OCI-LY7 (cell line): ENCODE measurements around the gene ADPRHL1. TPM values are rescaled to one million over a fixed set of nuclear protein-coding genes. Genes with fewer than 3 reads are reported as not detected.

Source experiments
- BruUV-seq: library from RNA; stranded (reverse); fragments of 400-500 nt; replicated peaks from 2 replicates; lab custom pipeline; 2021; lab: Mats Ljungman, UMichigan
- CTCF ChIA-PET: fragments of 300-600 bp; sonication (Branson Sonifier 250); formaldehyde crosslinking; loops from one replicate; lab custom pipeline; 2022; ENCODE audit warnings: antibody characterized with exemption; ENCODE audit not compliant: unreplicated experiment; lab: Charles Lee
- POLR2A ChIA-PET: fragments of 300-600 bp; sonication (Branson Sonifier 250); formaldehyde crosslinking; loops from one replicate; lab custom pipeline; 2022; ENCODE audit warnings: antibody characterized with exemption; lab: Charles Lee
- DNase-seq: peaks from one replicate; pipeline ENCODE4 v3.0.0-alpha.2; 2015; ENCODE audit warnings: low spot score
- H2AFZ ChIP-seq: fragments of 200-600 bp; sonication (generic), shearing (Covaris generic); 2 replicates; pipeline ENCODE4 v1.6.1; 2014; ENCODE audit warnings: mild to moderate bottlenecking, antibody characterized with exemption, low read length, moderate library complexity
- H3K27ac ChIP-seq: fragments of 200-600 bp; sonication (generic); 2 replicates; pipeline ENCODE4 v1.5.1; 2014; ENCODE audit warnings: mixed run types, low read depth, mild to moderate bottlenecking, moderate library complexity, low read length, inconsistent platforms; ENCODE audit not compliant: poor library complexity, severe bottlenecking
- H3K36me3 ChIP-seq: fragments of 200-600 bp; sonication (generic); 2 replicates; pipeline ENCODE4 v1.6.1; 2014; ENCODE audit warnings: mild to moderate bottlenecking, antibody characterized with exemption, low read length, moderate library complexity, mixed read lengths; ENCODE audit not compliant: insufficient read depth
- H3K4me1 ChIP-seq: fragments of 200-600 bp; sonication (generic); 2 replicates; pipeline ENCODE4 v1.5.1; 2014; ENCODE audit warnings: mild to moderate bottlenecking, low read length; ENCODE audit not compliant: insufficient read depth, poor library complexity, severe bottlenecking
- H3K4me2 ChIP-seq: fragments of 200-600 bp; sonication (generic); 2 replicates; pipeline ENCODE4 v1.6.1; 2014; ENCODE audit warnings: mild to moderate bottlenecking, low read length
- H3K4me3 ChIP-seq: fragments of 200-600 bp; sonication (generic); 2 replicates; pipeline ENCODE4 v1.5.1; 2014; ENCODE audit warnings: mild to moderate bottlenecking, low read depth, low read length; ENCODE audit not compliant: poor library complexity, severe bottlenecking
- H3K79me2 ChIP-seq: fragments of 200-600 bp; sonication (generic); 2 replicates; pipeline ENCODE4 v1.6.1; 2016; ENCODE audit warnings: low read depth, mild to moderate bottlenecking, low read length, moderate library complexity, mixed read lengths; ENCODE audit not compliant: insufficient read depth
- H3K9me2 ChIP-seq: fragments of 200-600 bp; sonication (generic); 2 replicates; pipeline ENCODE4 v1.6.1; 2016; ENCODE audit warnings: mild to moderate bottlenecking, low read length, mixed read lengths; ENCODE audit not compliant: insufficient read depth
- H3K9me3 ChIP-seq: fragments of 200-600 bp; sonication (generic); 2 replicates; pipeline ENCODE4 v1.6.1; 2014; ENCODE audit warnings: mild to moderate bottlenecking, mixed run types, low read length, mixed read lengths
- H4K20me1 ChIP-seq: fragments of 200-600 bp; sonication (generic); 2 replicates; pipeline ENCODE4 v1.6.1; 2014; ENCODE audit warnings: mild to moderate bottlenecking, antibody characterized with exemption, low read length, moderate library complexity, mixed read lengths; ENCODE audit not compliant: insufficient read depth
- CTCF ChIP-seq: fragments of 200-600 bp; sonication (generic); conservative IDR thresholded peaks from 2 replicates; pipeline ENCODE4 v1.5.1; 2014; ENCODE audit warnings: mild to moderate bottlenecking, antibody characterized with exemption, low read length, moderate library complexity, mixed read lengths
- EZH2phosphoT487 ChIP-seq: fragments of 200-600 bp; sonication (generic); IDR thresholded peaks from 2 replicates; pipeline ENCODE4 v1.6.1; 2018; ENCODE audit warnings: low read depth, borderline replicate concordance, mild to moderate bottlenecking, mixed run types, antibody characterized with exemption, low read length, moderate library complexity, mixed read lengths
- intact Hi-C: fragments of 100-400 bp; cut with micrococcal nuclease; formaldehyde crosslinking; loops from one replicate; pipeline ENCODE4 v1.10.0; 2022; ENCODE audit not compliant: unreplicated experiment
- total RNA-seq, 2 experiments: library from RNA; depleted of rRNA in 1 of 2; stranded (reverse); fragments of >200 nt in 1 of 2; shearing (Covaris generic) in 1 of 2; gene quantifications; 2 replicates each; pipeline ENCODE4 v1.2.3, GENCODE V29; 2014 to 2022

ADPRHL1 gene
- total RNA-seq, 2 experiments from 2014 or later = 2.5 to 6.2 TPM

GRCh38 chr13:113452466-113452865 is 822 bp downstream of the ADPRHL1 start:
- TF ChIP-seq EZH2phosphoT487 (no peak), CTCF (no peak)
- H3K9me2 ChIP-seq = no peaks in the 10 kb centered on the region
- H3K4me1 ChIP-seq = peaks cover 21% of the 10 kb centered on the region
- POLR2A ChIA-PET = no interaction called here
- H4K20me1 ChIP-seq = no peaks in the 10 kb centered on the region
- H3K79me2 ChIP-seq = peaks cover 11% of the 10 kb centered on the region; the same call in 1 of the 2 replicates
- intact Hi-C loops = no loop called here
- CTCF ChIA-PET = interaction anchor here (0.6 to 1.2 kb wide), 3 partner anchors 11 to 110 kb away, joined by 3 read pairs; no protein-coding TSS in a partner anchor
- DNase-seq = no peak
- no TSS peak for BruUV-seq
- H3K36me3 ChIP-seq = peaks cover 9% of the 10 kb centered on the region
- H3K4me3 ChIP-seq = no peak overlapping the region
- no peak overlapping the region for H3K4me2 ChIP-seq
- H3K9me3 ChIP-seq = no peaks in the 10 kb centered on the region
- H3K27ac ChIP-seq = no peak overlapping the region
- H2AFZ ChIP-seq = no peak overlapping the region

GRCh38 chr13:113451951-113452421 is 1.3 kb downstream of the ADPRHL1 start:
- BruUV-seq = no TSS peak
- Histone ChIP-seq H3K9me3 (no peaks in the 10 kb centered on the region), H2AFZ (no peak overlapping the region), H3K4me2 (no peak overlapping the region), H3K27ac (no peak overlapping the region), H3K36me3 (peaks cover 13% of the 10 kb centered on the region), H4K20me1 (no peaks in the 10 kb centered on the region), H3K79me2 (peaks cover 12% of the 10 kb centered on the region; the same call in 1 of the 2 replicates), H3K9me2 (no peaks in the 10 kb centered on the region), H3K4me1 (peaks cover 25% of the 10 kb centered on the region), H3K4me3 (no peak overlapping the region)
- intact Hi-C loops = loop anchor here (2.0 kb wide), 1 partner anchor 509 kb away; no protein-coding TSS in a partner anchor
- CTCF ChIA-PET = interaction anchor here (0.6 to 1.2 kb wide), 3 partner anchors 11 to 111 kb away, joined by 3 read pairs; no protein-coding TSS in a partner anchor
- TF ChIP-seq EZH2phosphoT487 (no peak), CTCF (no peak)
- DNase-seq = no peak
- POLR2A ChIA-PET = interaction anchor here (0.6 kb wide), 1 partner anchor 242 kb away, joined by 3 read pairs; no protein-coding TSS in a partner anchor
